WTC11 (cell line): ENCODE results near the gene TBL1Y. TPM values are rescaled to one million over a fixed set of nuclear protein-coding genes. Genes with fewer than 3 reads are reported as not detected.

Source experiments
- ATAC-seq: fragments of 200-7000 bp; cut with Tn5 transposase; 2 replicates; pipeline ENCODE4 v1.10.0; 2021; ENCODE audit warnings: mild to moderate bottlenecking, moderate library complexity
- CTCF ChIA-PET: fragments of 300-600 bp; sonication (Branson Sonifier 250); formaldehyde crosslinking; loops from one replicate; lab custom pipeline; 2021; ENCODE audit warnings: antibody characterized with exemption; lab: Charles Lee
- POLR2A ChIA-PET: fragments of 350-600 bp; sonication (Branson Sonifier 250); formaldehyde crosslinking; loops from one replicate; lab custom pipeline; 2021; ENCODE audit warnings: antibody characterized with exemption; lab: Charles Lee
- DNase-seq: peaks from one replicate; pipeline ENCODE4 v3.0.0; 2021; ENCODE audit warnings: low spot score
- H3K27ac Mint-ChIP-seq: 2 replicates; pipeline ENCODE4 v1.8.0; 2021; ENCODE audit warnings: mixed read lengths
- H3K27me3 Mint-ChIP-seq: 2 replicates; pipeline ENCODE4 v1.8.0; 2021; ENCODE audit warnings: low read depth, mild to moderate bottlenecking, moderate library complexity, mixed read lengths
- H3K36me3 Mint-ChIP-seq: 2 replicates; pipeline ENCODE4 v1.8.0; 2021; ENCODE audit warnings: mixed read lengths
- H3K4me1 Mint-ChIP-seq: 2 replicates; pipeline ENCODE4 v1.8.0; 2022; ENCODE audit warnings: mixed read lengths
- H3K4me3 Mint-ChIP-seq: 2 replicates; pipeline ENCODE4 v1.8.0; 2021; ENCODE audit warnings: mild to moderate bottlenecking, moderate library complexity, mixed read lengths
- H3K9me3 Mint-ChIP-seq: 2 replicates; pipeline ENCODE4 v1.8.0; 2021; ENCODE audit warnings: mixed read lengths
- ELF4 ChIP-seq: sonication (generic); formaldehyde crosslinking; IDR thresholded peaks from 2 replicates; pipeline ENCODE4 v1.8.1; 2022; ENCODE audit warnings: low read depth, mild to moderate bottlenecking, moderate library complexity, missing genetic modification reagents
- EMX1 ChIP-seq: fragments of 250-450 bp; sonication (Bioruptor Pico); IDR thresholded peaks from 2 replicates; pipeline ENCODE4 v1.8.0; 2021; ENCODE audit warnings: mild to moderate bottlenecking
- IRF2 ChIP-seq: sonication (generic); formaldehyde crosslinking; IDR thresholded peaks from 2 replicates; pipeline ENCODE4 v1.8.0; 2022; ENCODE audit warnings: low read depth, missing genetic modification reagents, borderline replicate concordance
- MXD4 ChIP-seq: fragments of 250-450 bp; sonication (Bioruptor Pico); IDR thresholded peaks from 2 replicates; pipeline ENCODE4 v1.8.0; 2021; ENCODE audit warnings: mild to moderate bottlenecking, moderate library complexity, borderline replicate concordance
- NFATC4 ChIP-seq: fragments of 250-450 bp; sonication (Bioruptor Pico); IDR thresholded peaks from 2 replicates; pipeline ENCODE4 v1.9.0; 2021; ENCODE audit warnings: mild to moderate bottlenecking
- NFE2L1 ChIP-seq: sonication (generic); formaldehyde crosslinking; IDR thresholded peaks from 2 replicates; pipeline ENCODE4 v1.8.1; 2023; ENCODE audit warnings: missing genetic modification reagents
- NFYB ChIP-seq: sonication (generic); formaldehyde crosslinking; conservative IDR thresholded peaks from 2 replicates; pipeline ENCODE4 v1.8.0; 2022; ENCODE audit warnings: low read depth, missing genetic modification reagents
- PRRX2 ChIP-seq: fragments of 250-450 bp; sonication (Bioruptor Pico); IDR thresholded peaks from 2 replicates; pipeline ENCODE4 v1.8.0; 2021; ENCODE audit warnings: mild to moderate bottlenecking
- RELA ChIP-seq: sonication (generic); formaldehyde crosslinking; IDR thresholded peaks from 2 replicates; pipeline ENCODE4 v1.8.1; 2022; ENCODE audit warnings: missing genetic modification reagents, mild to moderate bottlenecking, borderline replicate concordance
- STAT6 ChIP-seq: sonication (generic); formaldehyde crosslinking; conservative IDR thresholded peaks from 2 replicates; pipeline ENCODE4 v1.8.1; 2023; ENCODE audit warnings: mild to moderate bottlenecking, low read depth, missing genetic modification reagents, moderate library complexity
- ZBTB43 ChIP-seq: sonication (generic); formaldehyde crosslinking; IDR thresholded peaks from 2 replicates; pipeline ENCODE4 v1.8.1; 2023; ENCODE audit warnings: mild to moderate bottlenecking, missing genetic modification reagents
- ZMAT4 ChIP-seq: fragments of 250-450 bp; sonication (Bioruptor Pico); IDR thresholded peaks from 2 replicates; pipeline ENCODE4 v1.9.0; 2021; ENCODE audit warnings: mild to moderate bottlenecking
- ZNF416 ChIP-seq: fragments of 250-450 bp; sonication (Bioruptor Pico); IDR thresholded peaks from 2 replicates; pipeline ENCODE4 v1.9.0; 2021; ENCODE audit warnings: mild to moderate bottlenecking, inconsistent platforms
- total RNA-seq: library from RNA; stranded (reverse); gene quantifications from 3 replicates; pipeline ENCODE4 v1.2.3, GENCODE V29; 2021
- TF ChIP-seq, protein P1 (sequence below): fragments of 200-600 bp; IDR thresholded peaks from 2 replicates; pipeline ENCODE4 v1.8.0; 2022; ENCODE audit warnings: antibody characterized with exemption
- TF ChIP-seq, protein P2 (sequence below): sonication (generic); formaldehyde crosslinking; IDR thresholded peaks from 2 replicates; pipeline ENCODE4 v1.8.0; 2022; ENCODE audit warnings: mild to moderate bottlenecking, missing genetic modification reagents
- TF ChIP-seq, protein P3 (sequence below): fragments of 250-450 bp; sonication (Bioruptor Pico); IDR thresholded peaks from 2 replicates; pipeline ENCODE4 v1.9.0; 2021; ENCODE audit warnings: moderate library complexity, mild to moderate bottlenecking, inconsistent platforms, borderline replicate concordance
- TF ChIP-seq, protein P4 (sequence below): sonication (generic); formaldehyde crosslinking; IDR thresholded peaks from 2 replicates; pipeline ENCODE4 v1.8.1; 2023; ENCODE audit warnings: mild to moderate bottlenecking, missing genetic modification reagents, moderate library complexity
- TF ChIP-seq, protein P5 (sequence below): sonication (generic); formaldehyde crosslinking; IDR thresholded peaks from 2 replicates; pipeline ENCODE4 v1.8.0; 2022; ENCODE audit warnings: mild to moderate bottlenecking, missing genetic modification reagents

The TBL1Y gene
- total RNA-seq, 1 experiment from 2014 or later = not detected

DNA sequence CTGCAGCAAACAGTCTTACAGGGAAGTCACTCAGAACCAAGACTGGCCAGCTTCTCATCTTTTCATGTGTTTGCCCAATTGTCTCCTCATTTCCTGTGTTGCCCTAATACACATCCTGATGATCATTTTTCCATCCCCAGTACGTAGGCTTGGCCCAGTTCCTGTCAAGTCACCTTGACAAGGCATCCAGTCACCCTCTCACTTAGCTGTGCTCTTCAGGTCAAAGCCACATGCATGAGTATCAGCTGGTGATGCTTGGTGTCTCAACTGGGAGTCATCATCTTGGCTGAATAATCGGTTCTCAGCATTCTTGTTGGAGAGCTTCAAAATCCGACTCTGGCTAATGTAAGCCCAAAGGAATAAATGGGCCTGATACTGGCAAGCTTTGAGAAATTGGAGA is 186.5 kb downstream of the TBL1Y start:
- ChIA-PET POLR2A (no interaction called here), CTCF (no interaction called here)
- no peak for DNase-seq
- no peak for ATAC-seq
- Mint-ChIP-seq H3K9me3 (no peaks in the 10 kb centered on the region), H3K27me3 (no peaks in the 10 kb centered on the region), H3K27ac (no peak overlapping the region), H3K4me1 (no peaks in the 10 kb centered on the region), H3K4me3 (no peak overlapping the region), H3K36me3 (no peaks in the 10 kb centered on the region)
- no peak for TF ChIP-seq STAT6
- TF ChIP-seq NFYB (CRISPR knock-in tag) = no peak
- TF ChIP-seq, protein P1, sequence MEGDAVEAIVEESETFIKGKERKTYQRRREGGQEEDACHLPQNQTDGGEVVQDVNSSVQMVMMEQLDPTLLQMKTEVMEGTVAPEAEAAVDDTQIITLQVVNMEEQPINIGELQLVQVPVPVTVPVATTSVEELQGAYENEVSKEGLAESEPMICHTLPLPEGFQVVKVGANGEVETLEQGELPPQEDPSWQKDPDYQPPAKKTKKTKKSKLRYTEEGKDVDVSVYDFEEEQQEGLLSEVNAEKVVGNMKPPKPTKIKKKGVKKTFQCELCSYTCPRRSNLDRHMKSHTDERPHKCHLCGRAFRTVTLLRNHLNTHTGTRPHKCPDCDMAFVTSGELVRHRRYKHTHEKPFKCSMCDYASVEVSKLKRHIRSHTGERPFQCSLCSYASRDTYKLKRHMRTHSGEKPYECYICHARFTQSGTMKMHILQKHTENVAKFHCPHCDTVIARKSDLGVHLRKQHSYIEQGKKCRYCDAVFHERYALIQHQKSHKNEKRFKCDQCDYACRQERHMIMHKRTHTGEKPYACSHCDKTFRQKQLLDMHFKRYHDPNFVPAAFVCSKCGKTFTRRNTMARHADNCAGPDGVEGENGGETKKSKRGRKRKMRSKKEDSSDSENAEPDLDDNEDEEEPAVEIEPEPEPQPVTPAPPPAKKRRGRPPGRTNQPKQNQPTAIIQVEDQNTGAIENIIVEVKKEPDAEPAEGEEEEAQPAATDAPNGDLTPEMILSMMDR = no peak
- no peak for TF ChIP-seq EMX1 (CRISPR knock-in tag)
- TF ChIP-seq, protein P2, sequence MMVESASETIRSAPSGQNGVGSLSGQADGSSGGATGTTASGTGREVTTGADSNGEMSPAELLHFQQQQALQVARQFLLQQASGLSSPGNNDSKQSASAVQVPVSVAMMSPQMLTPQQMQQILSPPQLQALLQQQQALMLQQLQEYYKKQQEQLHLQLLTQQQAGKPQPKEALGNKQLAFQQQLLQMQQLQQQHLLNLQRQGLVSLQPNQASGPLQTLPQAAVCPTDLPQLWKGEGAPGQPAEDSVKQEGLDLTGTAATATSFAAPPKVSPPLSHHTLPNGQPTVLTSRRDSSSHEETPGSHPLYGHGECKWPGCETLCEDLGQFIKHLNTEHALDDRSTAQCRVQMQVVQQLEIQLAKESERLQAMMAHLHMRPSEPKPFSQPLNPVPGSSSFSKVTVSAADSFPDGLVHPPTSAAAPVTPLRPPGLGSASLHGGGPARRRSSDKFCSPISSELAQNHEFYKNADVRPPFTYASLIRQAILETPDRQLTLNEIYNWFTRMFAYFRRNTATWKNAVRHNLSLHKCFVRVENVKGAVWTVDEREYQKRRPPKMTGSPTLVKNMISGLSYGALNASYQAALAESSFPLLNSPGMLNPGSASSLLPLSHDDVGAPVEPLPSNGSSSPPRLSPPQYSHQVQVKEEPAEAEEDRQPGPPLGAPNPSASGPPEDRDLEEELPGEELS (CRISPR knock-in tag) = no peak
- no peak for TF ChIP-seq PRRX2 (CRISPR knock-in tag)
- TF ChIP-seq ZBTB43 (CRISPR knock-in tag) = no peak
- TF ChIP-seq, protein P3, sequence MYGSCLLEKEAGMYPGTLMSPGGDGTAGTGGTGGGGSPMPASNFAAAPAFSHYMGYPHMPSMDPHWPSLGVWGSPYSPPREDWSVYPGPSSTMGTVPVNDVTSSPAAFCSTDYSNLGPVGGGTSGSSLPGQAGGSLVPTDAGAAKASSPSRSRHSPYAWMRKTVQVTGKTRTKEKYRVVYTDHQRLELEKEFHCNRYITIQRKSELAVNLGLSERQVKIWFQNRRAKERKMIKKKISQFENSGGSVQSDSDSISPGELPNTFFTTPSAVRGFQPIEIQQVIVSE (CRISPR knock-in tag) = no peak
- TF ChIP-seq, protein P4, sequence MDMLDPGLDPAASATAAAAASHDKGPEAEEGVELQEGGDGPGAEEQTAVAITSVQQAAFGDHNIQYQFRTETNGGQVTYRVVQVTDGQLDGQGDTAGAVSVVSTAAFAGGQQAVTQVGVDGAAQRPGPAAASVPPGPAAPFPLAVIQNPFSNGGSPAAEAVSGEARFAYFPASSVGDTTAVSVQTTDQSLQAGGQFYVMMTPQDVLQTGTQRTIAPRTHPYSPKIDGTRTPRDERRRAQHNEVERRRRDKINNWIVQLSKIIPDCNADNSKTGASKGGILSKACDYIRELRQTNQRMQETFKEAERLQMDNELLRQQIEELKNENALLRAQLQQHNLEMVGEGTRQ (CRISPR knock-in tag) = no peak
- no peak for TF ChIP-seq IRF2 (CRISPR knock-in tag)
- TF ChIP-seq, protein P5, sequence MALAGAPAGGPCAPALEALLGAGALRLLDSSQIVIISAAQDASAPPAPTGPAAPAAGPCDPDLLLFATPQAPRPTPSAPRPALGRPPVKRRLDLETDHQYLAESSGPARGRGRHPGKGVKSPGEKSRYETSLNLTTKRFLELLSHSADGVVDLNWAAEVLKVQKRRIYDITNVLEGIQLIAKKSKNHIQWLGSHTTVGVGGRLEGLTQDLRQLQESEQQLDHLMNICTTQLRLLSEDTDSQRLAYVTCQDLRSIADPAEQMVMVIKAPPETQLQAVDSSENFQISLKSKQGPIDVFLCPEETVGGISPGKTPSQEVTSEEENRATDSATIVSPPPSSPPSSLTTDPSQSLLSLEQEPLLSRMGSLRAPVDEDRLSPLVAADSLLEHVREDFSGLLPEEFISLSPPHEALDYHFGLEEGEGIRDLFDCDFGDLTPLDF (CRISPR knock-in tag) = no peak
- TF ChIP-seq ELF4 = no peak
- TF ChIP-seq MXD4 (CRISPR knock-in tag) = no peak
- TF ChIP-seq ZNF416 (CRISPR knock-in tag) = no peak
- TF ChIP-seq ZMAT4 (CRISPR knock-in tag) = no peak
- TF ChIP-seq NFE2L1 (CRISPR knock-in tag) = no peak
- TF ChIP-seq NFATC4 (CRISPR knock-in tag) = no peak
- TF ChIP-seq RELA (CRISPR knock-in tag) = no peak
